Activated T-helper 2 cell treated with anti-CD3 and anti-CD28 coated beads, Interferon-gamma antibody, Interleukin-2, Interleukin-4, amounts not matched to agents 10 μg/mL and 5 μg/mL and 100 μg/mL, durations not matched to agents 14 hours and 24 hours and 36 hours (primary cell): ENCODE measurements around the gene GNB4. TPM values are rescaled to one million over a fixed set of nuclear protein-coding genes. Genes with fewer than 3 reads are reported as not detected.
A peak's percentile ranks its signal among the peaks of the same experiment; 100 is the strongest.

Source experiments
- DNase-seq: peaks from one replicate; pipeline ENCODE4 v3.0.0; 2021; ENCODE audit warnings: low spot score
- H3K27ac Mint-ChIP-seq: one replicate; pipeline ENCODE4 v1.8.0; 2021; ENCODE audit warnings: mixed read lengths
- H3K27me3 Mint-ChIP-seq: one replicate; pipeline ENCODE4 v1.8.0; 2021; ENCODE audit warnings: low read depth, mixed read lengths
- H3K36me3 Mint-ChIP-seq: one replicate; pipeline ENCODE4 v1.8.0; 2021; ENCODE audit warnings: low read depth, mixed read lengths
- H3K4me1 Mint-ChIP-seq: one replicate; pipeline ENCODE4 v1.8.0; 2021; ENCODE audit warnings: low read depth, mixed read lengths
- H3K4me3 Mint-ChIP-seq: one replicate; pipeline ENCODE4 v1.8.0; 2021; ENCODE audit warnings: low read depth, mild to moderate bottlenecking, moderate library complexity, mixed read lengths
- H3K9me3 Mint-ChIP-seq: one replicate; pipeline ENCODE4 v1.8.0; 2021; ENCODE audit warnings: mixed read lengths
- intact Hi-C: fragments of 100-400 bp; cut with micrococcal nuclease; formaldehyde crosslinking; loops from one replicate; pipeline ENCODE4 v1.15.1; 2023
- total RNA-seq: library from RNA; stranded (reverse); gene quantifications from 2 replicates; pipeline ENCODE4 v1.2.3, GENCODE V29; 2022

Gene GNB4
- 12.0 and 13.9 TPM in 2 replicates for total RNA-seq

- H3K27ac Mint-ChIP-seq, result peak within 1 kb of the TSS; percentile 85
- H3K4me1 Mint-ChIP-seq, result peaks cover 25% of the 10 kb centered on the region
- intact Hi-C loops, result loop anchor here (2.0 to 10.0 kb wide), 4 partner anchors 104 to 305 kb away; partner anchors contain the start of genes ACTL6A, MFN1 and ZNF639
- peak; percentile 54 for DNase-seq
- H3K9me3 Mint-ChIP-seq, result no peaks in the 10 kb centered on the region
- peaks cover 77% of the 10 kb centered on the region for H3K27me3 Mint-ChIP-seq
- H3K4me3 Mint-ChIP-seq, result peak within 1 kb of the TSS; percentile 83
- H3K36me3 Mint-ChIP-seq, result peaks cover 2% of the 10 kb centered on the region
These were observed at the start of gene GNB4 for GRCh38 chr3:179451265-179452175. TSS of gene GNB4 (minus strand) at chr3:179451470. CDS start at chr3:179426200, 25,270 bp downstream.

GRCh38 chr3:179495483-179495882 is 44.2 kb upstream of the GNB4 start:
- Mint-ChIP-seq H3K4me1 (no peaks in the 10 kb centered on the region), H3K27me3 (peaks cover 1% of the 10 kb centered on the region), H3K36me3 (no peaks in the 10 kb centered on the region), H3K27ac (no peak overlapping the region), H3K9me3 (peaks cover 64% of the 10 kb centered on the region), H3K4me3 (no peak overlapping the region)
- intact Hi-C loops, result no loop called here
- DNase-seq, result no peak

- H3K9me3 Mint-ChIP-seq, result peaks cover 64% of the 10 kb centered on the region
- intact Hi-C loops, result no loop called here
These were observed 42.0 kb upstream of the GNB4 start for GRCh38 chr3:179493260-179493659.

GRCh38 chr3:179488213-179488612 is 36.9 kb upstream of the GNB4 start:
- peaks cover 4% of the 10 kb centered on the region for H3K27me3 Mint-ChIP-seq
- no peaks in the 10 kb centered on the region for H3K4me1 Mint-ChIP-seq
- H3K27ac Mint-ChIP-seq, result no peak overlapping the region
- no peaks in the 10 kb centered on the region for H3K36me3 Mint-ChIP-seq
- intact Hi-C loops, result no loop called here
- DNase-seq, result no peak
- H3K4me3 Mint-ChIP-seq, result no peak overlapping the region
- H3K9me3 Mint-ChIP-seq, result peaks cover 20% of the 10 kb centered on the region

More at GRCh38 chr3:179493260-179493659, 42.0 kb upstream of the GNB4 start:
- Mint-ChIP-seq H3K36me3 (no peaks in the 10 kb centered on the region), H3K4me3 (no peak overlapping the region), H3K27ac (no peak overlapping the region), H3K27me3 (peaks cover 1% of the 10 kb centered on the region), H3K4me1 (no peaks in the 10 kb centered on the region)
- no peak for DNase-seq

- intact Hi-C loops, result no loop called here
- no peak for DNase-seq
- no peaks in the 10 kb centered on the region for H3K36me3 Mint-ChIP-seq
- H3K9me3 Mint-ChIP-seq, result peaks cover 11% of the 10 kb centered on the region
- no peak overlapping the region for H3K4me3 Mint-ChIP-seq
- H3K27me3 Mint-ChIP-seq, result peaks cover 5% of the 10 kb centered on the region
- no peak overlapping the region for H3K27ac Mint-ChIP-seq
- H3K4me1 Mint-ChIP-seq, result no peaks in the 10 kb centered on the region
These were observed 35.5 kb upstream of the GNB4 start for GRCh38 chr3:179486806-179487205.

GRCh38 chr3:179482857-179483256 is 31.6 kb upstream of the GNB4 start:
- DNase-seq, result no peak
- Mint-ChIP-seq H3K27ac (no peak overlapping the region), H3K9me3 (no peaks in the 10 kb centered on the region), H3K4me3 (no peak overlapping the region), H3K36me3 (no peaks in the 10 kb centered on the region), H3K27me3 (peaks cover 5% of the 10 kb centered on the region), H3K4me1 (no peaks in the 10 kb centered on the region)
- intact Hi-C loops, result no loop called here

GRCh38 chr3:179476215-179476614 is 24.9 kb upstream of the GNB4 start:
- H3K9me3 Mint-ChIP-seq, result no peaks in the 10 kb centered on the region
- no peak overlapping the region for H3K4me3 Mint-ChIP-seq
- peaks cover 3% of the 10 kb centered on the region for H3K4me1 Mint-ChIP-seq
- intact Hi-C loops, result no loop called here
- no peak for DNase-seq
- no peaks in the 10 kb centered on the region for H3K36me3 Mint-ChIP-seq
- no peak overlapping the region for H3K27ac Mint-ChIP-seq
- H3K27me3 Mint-ChIP-seq, result no peaks in the 10 kb centered on the region

- Mint-ChIP-seq H3K27me3 (no peaks in the 10 kb centered on the region), H3K9me3 (no peaks in the 10 kb centered on the region), H3K4me3 (no peak overlapping the region), H3K27ac (no peak overlapping the region), H3K36me3 (no peaks in the 10 kb centered on the region), H3K4me1 (peaks cover 3% of the 10 kb centered on the region)
- no peak for DNase-seq
- intact Hi-C loops, result no loop called here
These were observed 23.2 kb upstream of the GNB4 start for GRCh38 chr3:179474480-179474879.

- no peak overlapping the region for H3K4me3 Mint-ChIP-seq
- no peak for DNase-seq
- H3K27me3 Mint-ChIP-seq, result no peaks in the 10 kb centered on the region
- no peaks in the 10 kb centered on the region for H3K9me3 Mint-ChIP-seq
- peaks cover 3% of the 10 kb centered on the region for H3K4me1 Mint-ChIP-seq
- no peaks in the 10 kb centered on the region for H3K36me3 Mint-ChIP-seq
- H3K27ac Mint-ChIP-seq, result no peak overlapping the region
- intact Hi-C loops, result no loop called here
These were observed 22.3 kb upstream of the GNB4 start for GRCh38 chr3:179473565-179473964.

DNA sequence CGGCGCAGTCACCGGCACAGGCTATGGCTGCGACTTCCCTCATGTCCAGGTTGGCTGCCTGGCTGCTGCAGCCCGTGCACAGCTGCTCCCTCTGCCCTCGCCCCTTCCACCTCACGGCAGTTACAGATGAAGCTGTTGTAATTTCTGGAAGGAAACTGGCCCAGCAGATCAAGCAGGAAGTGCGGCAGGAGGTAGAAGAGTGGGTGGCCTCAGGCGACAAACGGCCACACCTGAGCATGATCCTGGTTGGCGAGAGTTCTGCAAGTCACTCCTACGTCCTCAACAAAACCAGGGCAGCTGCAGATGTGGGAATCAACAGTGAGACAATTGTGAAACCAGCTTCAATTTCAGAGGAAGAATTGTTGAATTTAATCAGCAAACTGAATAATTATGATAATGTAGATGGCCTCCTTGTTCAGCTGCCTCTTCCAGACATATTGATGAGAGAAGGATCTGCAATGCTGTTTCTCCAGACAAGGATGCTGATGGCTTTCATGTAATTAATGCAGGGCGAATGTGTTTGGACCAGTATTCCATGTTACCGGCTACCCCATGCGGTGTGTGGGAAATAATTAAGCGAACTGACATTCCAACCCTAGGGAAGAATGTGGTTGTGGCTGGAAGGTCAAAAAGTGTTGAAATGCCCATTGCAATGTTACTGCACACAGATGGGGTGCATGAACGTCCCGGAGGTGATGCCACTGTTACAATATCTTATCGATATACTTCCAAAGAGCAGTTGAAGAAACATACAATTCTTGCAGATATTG is 13.2 kb upstream of the GNB4 start:
- DNase-seq, result peak; percentile 10
- Mint-ChIP-seq H3K27ac (no peak overlapping the region), H3K36me3 (no peaks in the 10 kb centered on the region), H3K4me1 (peaks cover 17% of the 10 kb centered on the region), H3K27me3 (peaks cover 6% of the 10 kb centered on the region), H3K9me3 (no peaks in the 10 kb centered on the region), H3K4me3 (no peak overlapping the region)
- intact Hi-C loops, result no loop called here

DNA sequence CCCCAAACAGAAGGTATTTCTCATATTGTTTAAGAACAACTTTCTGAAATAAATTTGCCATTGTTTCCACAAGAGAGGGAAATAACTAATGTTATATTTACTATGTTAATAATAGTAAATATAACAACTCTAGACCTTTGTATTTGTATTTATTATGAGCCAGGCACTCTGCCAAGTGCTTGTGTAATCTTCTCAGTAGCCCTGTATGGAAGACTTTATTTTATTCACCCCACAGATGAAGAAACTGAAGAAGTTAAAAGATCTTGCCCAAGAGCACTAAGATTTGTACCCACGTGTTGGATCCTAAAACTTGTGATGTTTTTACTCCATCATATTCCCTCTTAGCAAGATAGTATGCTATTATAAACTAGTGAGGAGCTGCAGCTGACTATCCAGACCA is 12.0 kb upstream of the GNB4 start:
- DNase-seq, result no peak
- H3K4me1 Mint-ChIP-seq, result peaks cover 17% of the 10 kb centered on the region
- H3K27me3 Mint-ChIP-seq, result peaks cover 6% of the 10 kb centered on the region
- H3K27ac Mint-ChIP-seq, result no peak overlapping the region
- no peaks in the 10 kb centered on the region for H3K36me3 Mint-ChIP-seq
- intact Hi-C loops, result no loop called here
- no peak overlapping the region for H3K4me3 Mint-ChIP-seq
- H3K9me3 Mint-ChIP-seq, result no peaks in the 10 kb centered on the region

DNA sequence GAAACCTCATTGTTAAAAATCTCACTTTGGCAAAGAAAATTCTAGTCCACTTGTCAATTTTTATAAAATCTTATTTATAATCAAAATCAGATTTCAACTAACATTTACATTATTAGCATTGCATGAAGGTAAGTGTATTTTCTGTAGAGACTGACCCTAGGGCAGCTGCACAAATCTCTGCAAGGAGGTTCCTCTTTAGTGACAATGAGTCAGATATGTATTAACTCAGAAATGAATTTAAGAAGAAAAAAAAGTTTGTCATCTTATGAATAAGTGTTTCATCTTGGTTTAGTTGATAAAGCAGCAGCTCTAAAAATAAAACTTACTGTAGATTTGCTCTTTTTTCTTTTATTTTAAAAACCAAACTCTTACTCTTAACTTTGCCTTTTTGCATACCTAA is 9.0 kb upstream of the GNB4 start:
- H3K27me3 Mint-ChIP-seq, result peaks cover 26% of the 10 kb centered on the region
- no peak for DNase-seq
- intact Hi-C loops, result no loop called here
- no peaks in the 10 kb centered on the region for H3K9me3 Mint-ChIP-seq
- H3K4me1 Mint-ChIP-seq, result peaks cover 17% of the 10 kb centered on the region
- H3K27ac Mint-ChIP-seq, result no peak overlapping the region
- no peak overlapping the region for H3K4me3 Mint-ChIP-seq
- no peaks in the 10 kb centered on the region for H3K36me3 Mint-ChIP-seq

- H3K36me3 Mint-ChIP-seq, result no peaks in the 10 kb centered on the region
- peaks cover 61% of the 10 kb centered on the region for H3K27me3 Mint-ChIP-seq
- DNase-seq, result no peak
- no peaks in the 10 kb centered on the region for H3K9me3 Mint-ChIP-seq
- peaks cover 9% of the 10 kb centered on the region for H3K4me1 Mint-ChIP-seq
- no peak overlapping the region for H3K4me3 Mint-ChIP-seq
- no peak overlapping the region for H3K27ac Mint-ChIP-seq
- intact Hi-C loops, result loop anchor here (10.0 kb wide), 1 partner anchor 131 kb away; the partner anchor contains the start of gene ZNF639
These were observed 4.7 kb upstream of the GNB4 start for GRCh38 chr3:179455954-179456353.
